Thoracic aorta (tissue), 2 donors: ENCODE measurements around the gene HEMGN. TPM values are rescaled to one million over a fixed set of nuclear protein-coding genes. Genes with fewer than 3 reads are reported as not detected.
"Not testable (repeated sequence)": the region's sequence is repeated elsewhere in the genome, so short reads cannot be mapped to it uniquely, and the experiment has no call there.

Experiments used
- ATAC-seq: fragments of 150-250 bp; one replicate; pipeline ENCODE4 v1.8.0; 2017; ENCODE audit warnings: low read depth; ENCODE audit not compliant: insufficient number of reproducible peaks, low FRiP score
- DNase-seq: peaks from one replicate; pipeline ENCODE4 v3.0.0-alpha.2; 2020; ENCODE audit warnings: low spot score
- H3K27ac ChIP-seq, 2 donors: fragments of 200-600 bp; sonication (generic); 1 replicate in 1 of 2; 2 replicates in 1 of 2; pipeline ENCODE4 v1.5.1; 2016; ENCODE audit warnings: mild to moderate bottlenecking in 2 of 2, moderate library complexity in 2 of 2
- H3K27me3 ChIP-seq: fragments of 200-600 bp; sonication (generic); replicated peaks from 2 replicates; pipeline ENCODE4 v1.6.0; 2016; ENCODE audit warnings: mild to moderate bottlenecking; ENCODE audit not compliant: insufficient read depth
- H3K36me3 ChIP-seq: fragments of 200-600 bp; sonication (generic); one replicate; pipeline ENCODE4 v1.5.1; 2016
- H3K4me1 ChIP-seq, 2 donors: fragments of 200-600 bp; sonication (generic); 1 replicate in 1 of 2; 2 replicates in 1 of 2; pipeline versions ENCODE4 v1.5.1 to v1.6.0; 2016; ENCODE audit warnings: low read depth in 2 of 2, mild to moderate bottlenecking in 1 of 2; ENCODE audit not compliant: control insufficient read depth in 1 of 2
- H3K4me3 ChIP-seq: fragments of 200-600 bp; sonication (generic); 2 replicates; pipeline ENCODE4 v1.5.1; 2016; ENCODE audit warnings: mild to moderate bottlenecking
- H3K9me3 ChIP-seq: fragments of 200-600 bp; sonication (generic); 2 replicates; pipeline ENCODE4 v1.5.1; 2016
- total RNA-seq, 2 donors: library from RNA; depleted of rRNA; stranded (reverse); fragments of >200 nt; gene quantifications; one replicate each; pipeline versions ENCODE4 v1.1.0 to v1.2.3, GENCODE V29; 2016
- TF ChIP-seq, protein P1 (sequence below): fragments of 200-600 bp; sonication (generic); IDR thresholded peaks from one replicate; pipeline ENCODE4 v1.5.1; 2019; ENCODE audit warnings: antibody characterized with exemption

HEMGN gene
- total RNA-seq, 2 donors from 2014 or later, result 0.42 TPM; not detected in 1

DNA sequence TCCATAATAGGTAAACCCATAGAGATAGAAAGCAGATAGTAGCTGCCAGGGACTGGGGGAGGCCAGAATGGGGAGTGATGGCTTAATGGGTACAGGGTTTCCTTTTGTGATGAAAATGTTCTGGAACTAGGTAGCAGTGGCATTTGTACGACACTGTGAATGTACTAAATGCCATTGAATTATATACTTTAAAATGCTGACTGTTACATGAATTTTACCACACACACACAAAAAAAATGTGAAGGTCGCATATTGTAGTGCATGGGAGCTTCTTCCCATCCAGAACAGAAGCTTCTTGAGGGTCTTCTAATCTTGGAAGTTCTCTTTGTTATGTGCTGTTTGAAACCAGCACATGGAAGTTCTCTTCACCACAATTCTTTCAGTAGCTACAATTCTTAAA, 25.3 kb upstream of the HEMGN start:
- Histone ChIP-seq H3K27ac (no peak overlapping the region), H3K27me3 (no peaks in the 10 kb centered on the region), H3K4me3 (no peak overlapping the region), H3K36me3 (no peaks in the 10 kb centered on the region), H3K9me3 (no peaks in the 10 kb centered on the region), H3K4me1 (no peaks in the 10 kb centered on the region)
- ATAC-seq (no peak), DNase-seq (no peak)
- TF ChIP-seq, protein P1, sequence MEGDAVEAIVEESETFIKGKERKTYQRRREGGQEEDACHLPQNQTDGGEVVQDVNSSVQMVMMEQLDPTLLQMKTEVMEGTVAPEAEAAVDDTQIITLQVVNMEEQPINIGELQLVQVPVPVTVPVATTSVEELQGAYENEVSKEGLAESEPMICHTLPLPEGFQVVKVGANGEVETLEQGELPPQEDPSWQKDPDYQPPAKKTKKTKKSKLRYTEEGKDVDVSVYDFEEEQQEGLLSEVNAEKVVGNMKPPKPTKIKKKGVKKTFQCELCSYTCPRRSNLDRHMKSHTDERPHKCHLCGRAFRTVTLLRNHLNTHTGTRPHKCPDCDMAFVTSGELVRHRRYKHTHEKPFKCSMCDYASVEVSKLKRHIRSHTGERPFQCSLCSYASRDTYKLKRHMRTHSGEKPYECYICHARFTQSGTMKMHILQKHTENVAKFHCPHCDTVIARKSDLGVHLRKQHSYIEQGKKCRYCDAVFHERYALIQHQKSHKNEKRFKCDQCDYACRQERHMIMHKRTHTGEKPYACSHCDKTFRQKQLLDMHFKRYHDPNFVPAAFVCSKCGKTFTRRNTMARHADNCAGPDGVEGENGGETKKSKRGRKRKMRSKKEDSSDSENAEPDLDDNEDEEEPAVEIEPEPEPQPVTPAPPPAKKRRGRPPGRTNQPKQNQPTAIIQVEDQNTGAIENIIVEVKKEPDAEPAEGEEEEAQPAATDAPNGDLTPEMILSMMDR, result no peak

DNA sequence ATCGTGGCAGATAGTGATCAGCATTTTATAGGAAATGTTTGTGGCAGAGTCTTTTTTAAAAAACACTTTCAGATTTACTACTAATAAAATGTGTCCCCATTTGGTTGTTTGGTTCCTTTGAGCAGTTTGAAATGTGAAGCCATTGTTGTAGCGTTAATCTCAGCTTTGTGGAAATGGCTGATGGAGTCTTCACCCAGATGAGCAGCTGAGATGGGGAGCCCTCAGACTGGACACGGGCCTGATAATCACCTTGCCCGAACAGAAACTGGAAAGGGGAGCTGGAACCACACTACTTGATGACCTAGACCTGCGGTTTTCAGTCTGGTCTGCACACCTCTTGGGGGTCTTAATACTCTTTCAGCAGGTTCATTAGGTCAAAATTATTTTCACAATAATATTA, 24.6 kb upstream of the HEMGN start:
- Histone ChIP-seq H3K4me1 (no peaks in the 10 kb centered on the region), H3K4me3 (no peak overlapping the region), H3K36me3 (no peaks in the 10 kb centered on the region), H3K27ac (no peak overlapping the region), H3K27me3 (no peaks in the 10 kb centered on the region), H3K9me3 (no peaks in the 10 kb centered on the region)
- ATAC-seq (no peak), DNase-seq (no peak)
- TF ChIP-seq, protein P1, result no peak

DNA sequence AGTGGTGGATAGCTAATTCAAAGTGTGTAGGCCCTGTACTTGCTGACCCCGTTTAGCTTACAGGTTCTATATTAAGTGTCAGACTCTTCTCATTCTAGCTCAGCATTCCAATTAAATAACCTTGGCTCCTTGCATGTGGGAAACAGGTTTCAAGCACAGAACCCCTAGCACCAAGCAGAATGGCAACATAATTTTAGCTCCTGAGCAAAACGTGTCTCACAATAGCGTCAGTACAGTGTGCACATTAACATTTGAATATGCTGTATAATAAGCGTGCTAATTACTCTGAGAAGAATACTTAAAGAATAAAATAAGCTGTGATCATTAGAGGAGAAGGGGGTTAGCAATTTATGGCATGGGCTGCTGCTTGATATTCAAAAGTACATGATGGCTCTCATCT, 24.2 kb upstream of the HEMGN start:
- Histone ChIP-seq H3K27ac (no peak overlapping the region), H3K27me3 (no peaks in the 10 kb centered on the region), H3K4me3 (no peak overlapping the region), H3K36me3 (no peaks in the 10 kb centered on the region), H3K9me3 (no peaks in the 10 kb centered on the region), H3K4me1 (no peaks in the 10 kb centered on the region)
- TF ChIP-seq, protein P1, result no peak
- ATAC-seq, result no peak
- DNase-seq, result no peak

DNA sequence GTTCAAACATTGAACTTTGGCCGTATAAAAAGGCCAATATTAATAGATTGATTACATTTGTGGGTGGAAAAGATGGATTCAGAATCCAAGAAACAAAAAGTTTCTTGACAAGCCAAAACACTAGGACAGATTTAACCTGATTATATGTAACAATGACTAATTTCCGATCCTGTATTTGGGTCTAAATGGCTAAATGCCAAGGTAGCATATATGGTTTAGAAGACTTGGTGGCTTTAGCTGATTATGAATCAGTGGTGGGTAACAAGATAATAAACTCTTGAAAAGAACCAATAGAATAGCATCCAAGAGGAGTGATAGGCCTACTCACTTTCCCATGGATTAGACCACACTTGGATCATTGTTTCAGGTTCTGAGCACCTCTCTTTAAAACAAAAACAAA, 23.4 kb upstream of the HEMGN start:
- TF ChIP-seq, protein P1, result no peak
- Histone ChIP-seq H3K4me3 (no peak overlapping the region), H3K4me1 (no peaks in the 10 kb centered on the region), H3K27ac (no peak overlapping the region), H3K27me3 (no peaks in the 10 kb centered on the region), H3K9me3 (no peaks in the 10 kb centered on the region), H3K36me3 (no peaks in the 10 kb centered on the region)
- no peak for ATAC-seq
- no peak for DNase-seq

DNA sequence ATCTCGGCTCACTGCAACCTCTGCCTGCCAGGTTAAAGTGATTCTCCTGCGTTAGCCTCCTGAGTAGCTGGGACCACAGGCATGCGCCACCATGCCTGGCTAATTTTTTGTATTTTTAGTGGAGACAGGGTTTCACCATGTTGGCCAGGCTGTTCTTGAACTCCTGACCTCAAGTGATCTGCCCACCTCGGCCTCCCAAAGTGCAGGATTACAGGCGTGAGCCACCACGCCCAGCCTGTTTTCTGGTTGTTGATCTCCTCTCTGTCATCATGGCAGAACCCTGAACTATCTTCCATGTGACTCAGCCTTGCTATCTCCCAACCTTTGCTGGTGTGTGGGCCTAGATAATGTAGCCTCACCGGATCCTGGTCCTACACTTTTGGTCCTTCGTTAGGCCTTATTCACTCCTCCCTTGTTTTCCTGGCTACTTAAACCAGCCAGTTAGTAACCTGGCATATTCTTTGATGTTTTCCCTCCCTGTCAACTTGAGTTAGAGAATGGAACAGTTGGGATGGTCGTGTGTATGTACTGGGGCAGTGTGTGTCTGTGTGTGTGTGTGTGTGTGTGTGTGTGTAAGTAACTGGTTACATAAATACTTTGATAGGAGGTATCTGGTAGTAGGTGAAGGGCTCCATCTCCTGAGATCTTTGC, 22.8 kb upstream of the HEMGN start:
- ATAC-seq, H3K27ac ChIP-seq, H3K27me3 ChIP-seq, DNase-seq, H3K4me1 ChIP-seq, H3K36me3 ChIP-seq, H3K4me3 ChIP-seq, H3K9me3 ChIP-seq: not testable (repeated sequence)

DNA sequence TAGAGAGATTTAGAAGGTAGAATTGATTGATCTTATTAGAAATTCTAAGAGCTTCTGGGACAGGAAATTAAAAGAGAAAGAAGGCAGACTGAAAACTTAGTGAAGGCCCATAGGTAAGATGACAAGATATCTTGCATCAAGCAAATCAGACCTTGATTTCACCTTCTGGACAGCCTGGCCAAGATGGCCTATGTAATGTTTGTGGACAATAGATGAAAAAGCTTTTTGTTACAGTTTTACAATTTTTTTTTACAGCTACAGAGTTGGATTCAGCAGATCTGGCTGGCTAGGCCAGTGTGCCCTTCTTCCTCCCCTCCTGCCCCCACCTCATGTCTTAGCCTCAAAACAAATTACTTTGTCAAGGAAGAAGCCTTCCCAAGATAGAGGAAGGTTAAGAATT, 21.6 kb upstream of the HEMGN start:
- ATAC-seq (no peak), DNase-seq (no peak)
- Histone ChIP-seq H3K27me3 (no peaks in the 10 kb centered on the region), H3K36me3 (no peaks in the 10 kb centered on the region), H3K4me3 (no peak overlapping the region), H3K9me3 (no peaks in the 10 kb centered on the region), H3K27ac (no peak overlapping the region), H3K4me1 (no peaks in the 10 kb centered on the region)
- TF ChIP-seq, protein P1, result no peak
